Activated T-cell treated with anti-CD3 and anti-CD28 coated beads, Interleukin-2, amount 50 U/mL, for 48 hours (primary cell): Measurements from ENCODE around the gene GORASP1.

ENCODE experiments used
- DNase-seq, 2 experiments: peaks; one replicate each; pipeline ENCODE4 v3.0.0-alpha.2; 2020

GORASP1 gene

DNA sequence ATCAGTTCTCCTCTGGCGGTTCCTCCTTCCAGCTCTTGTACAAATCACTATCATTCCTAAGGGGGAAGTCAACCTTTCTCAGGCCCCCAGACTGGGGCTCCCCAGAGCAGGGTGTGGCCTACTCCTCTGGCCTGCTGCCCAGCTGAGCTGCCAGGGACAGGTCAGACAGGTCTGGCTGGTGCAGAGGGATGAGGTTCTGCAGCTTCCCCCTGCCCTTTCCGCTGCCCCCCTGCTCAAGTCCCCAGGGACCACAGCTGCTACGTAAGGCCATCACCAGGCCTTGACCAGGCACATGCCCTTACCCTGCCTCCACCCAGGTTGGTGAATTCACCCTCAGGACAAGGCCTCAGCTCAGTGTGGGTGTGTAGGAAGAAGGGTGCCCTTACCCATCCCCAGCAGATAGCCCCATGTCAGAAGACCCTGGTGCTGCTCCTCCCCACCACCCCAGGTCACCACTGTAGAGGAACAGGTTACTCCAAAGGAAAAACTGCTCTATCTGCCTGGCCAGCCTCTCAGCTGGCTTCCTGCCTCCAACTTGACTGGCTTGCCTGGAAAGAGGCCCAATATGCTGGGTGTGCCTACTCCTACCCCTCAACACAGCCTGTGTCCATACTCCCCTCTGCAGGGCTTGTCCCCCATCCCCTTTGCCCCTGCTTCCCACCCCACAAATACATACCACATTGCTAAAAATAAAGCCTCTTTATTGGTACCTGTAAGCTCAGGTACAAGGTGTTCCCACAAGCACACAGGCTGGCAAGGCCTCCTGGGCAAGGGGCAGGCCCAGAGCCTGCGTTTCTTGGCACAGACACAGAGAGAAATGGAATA is 34.0 kb upstream of the GORASP1 start:
- peak in 1 of 2 experiments; percentile 15 for DNase-seq

GRCh38 chr3:39140341-39140971 is 33.0 kb upstream of the GORASP1 start:
- no peak for DNase-seq

GRCh38 chr3:39139442-39139841 is 32.0 kb upstream of the GORASP1 start:
- no peak for DNase-seq

GRCh38 chr3:39138804-39139415 is 31.5 kb upstream of the GORASP1 start:
- DNase-seq = no peak

GRCh38 chr3:39137991-39138803 is 30.8 kb upstream of the GORASP1 start:
- DNase-seq = no peak

GRCh38 chr3:39137435-39137936 is 30.1 kb upstream of the GORASP1 start:
- DNase-seq = no peak

GRCh38 chr3:39136533-39137434 is 29.4 kb upstream of the GORASP1 start:
- DNase-seq = no peak

- DNase-seq = no peak
These were observed 27.9 kb upstream of the GORASP1 start for GRCh38 chr3:39135170-39135805.

DNA sequence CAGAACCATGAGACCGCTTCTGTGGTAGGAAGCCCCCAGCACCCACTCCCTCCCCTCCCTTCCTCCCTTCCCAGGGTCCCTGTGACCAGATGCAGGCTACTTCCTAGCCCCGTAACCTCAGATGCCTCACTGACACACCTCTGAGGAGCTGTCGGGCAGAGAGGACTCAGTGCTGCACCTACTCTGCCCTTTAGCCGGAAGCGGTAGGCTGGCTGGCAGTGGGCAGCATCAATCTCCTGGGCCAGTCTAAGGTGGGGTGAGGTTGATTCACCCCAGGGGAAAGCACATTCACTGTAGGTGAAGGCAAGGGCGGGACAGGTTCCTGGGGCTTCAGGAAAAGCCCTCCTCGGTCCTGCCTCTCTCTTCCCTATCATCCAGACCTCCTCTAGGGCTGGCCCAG is 26.9 kb upstream of the GORASP1 start:
- no peak for DNase-seq

DNA sequence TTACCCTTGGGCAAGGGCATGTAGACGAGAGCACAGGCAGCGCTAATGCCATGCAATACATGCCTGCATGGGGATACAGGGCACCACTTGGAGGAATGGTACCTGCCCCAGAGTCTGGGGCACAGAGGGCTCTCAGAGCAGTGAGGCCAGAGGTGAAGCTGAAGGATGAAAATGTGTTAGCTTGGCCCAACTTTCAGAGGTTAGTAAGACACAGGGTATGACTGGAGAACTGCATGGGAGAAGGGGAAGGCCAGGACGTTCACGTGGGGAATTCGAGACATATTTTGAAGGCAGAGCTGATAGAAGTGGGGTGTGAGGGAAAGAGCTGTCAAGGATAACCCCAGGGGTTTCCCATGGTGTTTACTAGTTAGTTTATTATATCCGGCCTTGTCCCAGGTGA is 26.4 kb upstream of the GORASP1 start:
- no peak for DNase-seq

- no peak for DNase-seq
These were observed 25.7 kb upstream of the GORASP1 start for GRCh38 chr3:39133093-39133490.

DNA sequence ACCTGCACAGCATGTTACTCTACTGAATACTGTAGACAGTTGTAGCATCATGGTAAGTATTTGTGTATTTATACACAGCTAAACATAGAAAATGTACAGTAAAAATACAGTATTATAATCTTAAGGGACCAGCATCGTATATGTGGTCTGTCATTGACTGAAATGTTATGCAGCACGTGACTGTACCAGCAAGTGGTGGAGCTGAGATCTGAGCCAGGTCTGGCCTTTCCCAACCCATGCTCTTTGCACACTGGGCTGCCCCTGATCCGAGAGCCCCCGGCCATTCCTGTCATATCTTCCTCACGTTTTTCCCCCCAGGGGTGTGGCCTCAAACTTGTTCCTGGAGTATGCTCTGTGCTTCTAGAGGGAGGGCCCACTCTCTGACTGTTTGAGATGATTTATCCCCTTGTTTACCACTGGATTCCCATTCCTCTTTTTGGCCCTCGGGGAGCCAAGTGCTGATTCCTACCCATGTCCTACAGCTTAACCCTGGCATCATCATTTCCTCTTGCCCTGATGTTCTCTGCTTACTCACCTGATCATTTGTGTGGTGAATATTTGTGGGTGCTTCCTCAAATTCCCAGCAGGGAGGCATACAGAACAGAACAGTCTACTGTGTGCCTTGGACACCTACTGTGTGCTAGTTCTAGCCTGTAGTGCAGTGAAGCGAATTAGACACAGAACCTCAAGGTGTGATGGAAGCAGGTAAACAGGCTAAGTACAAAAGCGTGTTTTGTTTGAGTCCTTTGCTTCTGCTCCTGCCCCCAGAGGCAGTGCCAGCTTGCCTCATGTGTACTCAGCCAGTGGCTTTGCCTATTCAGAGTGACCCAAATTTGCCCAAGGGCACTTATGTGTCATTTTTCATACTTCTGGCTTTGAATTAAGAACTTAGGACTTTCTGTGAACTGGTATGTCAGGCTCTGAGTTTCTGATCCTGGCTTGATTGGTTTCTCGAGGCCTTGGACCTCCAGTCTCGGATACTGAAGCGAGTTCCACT is 25.0 kb upstream of the GORASP1 start:
- no peak for DNase-seq

- DNase-seq = no peak
These were observed 23.4 kb upstream of the GORASP1 start for GRCh38 chr3:39130693-39131265.

- DNase-seq = no peak
These were observed 22.6 kb upstream of the GORASP1 start for GRCh38 chr3:39130026-39130425.

- DNase-seq = no peak
These were observed 21.5 kb upstream of the GORASP1 start for GRCh38 chr3:39128951-39129350.

- no peak for DNase-seq
These were observed 20.5 kb upstream of the GORASP1 start for GRCh38 chr3:39127908-39128304.

DNA sequence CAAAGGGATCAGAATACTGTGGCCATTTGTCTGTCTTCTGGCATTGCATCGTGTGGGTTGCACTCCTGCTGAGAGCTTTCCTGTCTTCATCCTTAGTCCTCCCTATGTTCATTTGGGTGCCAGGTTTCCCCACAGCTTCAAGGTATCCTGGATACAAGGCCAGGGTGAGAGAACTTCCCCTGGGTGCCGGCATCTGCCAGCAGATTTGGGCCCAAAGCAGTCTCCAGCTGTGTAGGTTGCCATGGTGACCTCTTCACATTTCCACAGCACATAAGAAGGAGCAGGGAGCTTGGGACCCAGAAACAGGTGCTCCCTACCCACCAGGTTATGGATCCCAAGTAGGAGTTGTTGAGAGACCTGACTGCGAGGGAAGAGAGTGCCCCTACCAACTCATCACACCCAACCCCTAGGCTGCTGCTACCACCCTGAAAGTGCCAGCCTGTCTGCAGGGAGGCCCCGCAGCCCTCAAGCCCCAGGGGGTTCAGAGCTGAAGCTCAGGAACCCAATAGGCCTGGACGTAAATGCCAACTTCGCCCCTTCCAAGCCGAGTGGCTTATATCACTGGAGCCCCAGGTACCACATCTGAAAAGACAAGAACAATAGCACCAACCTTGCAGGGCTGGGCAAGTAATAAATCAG is 20.0 kb upstream of the GORASP1 start:
- no peak for DNase-seq

DNA sequence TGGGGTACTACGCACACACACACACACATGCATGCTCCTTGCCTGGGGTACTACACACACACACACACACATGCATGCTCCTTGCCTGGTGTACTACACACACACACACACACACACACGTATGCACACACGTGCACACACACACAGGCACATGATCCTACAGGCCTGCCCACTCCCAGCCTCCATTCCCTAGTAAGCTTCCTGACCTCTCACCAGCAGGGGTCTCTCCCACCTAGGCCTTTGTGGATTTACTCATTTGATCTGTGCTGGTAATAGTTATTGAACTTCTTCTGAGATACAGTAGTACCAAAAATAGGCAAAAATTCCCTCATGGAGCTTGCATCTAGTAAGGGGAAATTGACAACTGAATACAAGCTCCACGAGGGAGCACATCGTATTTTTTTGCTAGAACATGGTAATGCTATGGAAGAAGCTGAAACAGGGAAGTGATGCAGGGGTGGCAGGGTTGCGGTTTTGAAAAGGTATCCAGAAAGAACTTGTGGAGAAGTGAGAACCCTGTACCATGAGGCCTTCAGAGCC is 19.2 kb upstream of the GORASP1 start:
- DNase-seq = peak; percentile 53 to 56
